ENCODE measurements around the gene PTPRF.

PTPRF gene

DNA sequence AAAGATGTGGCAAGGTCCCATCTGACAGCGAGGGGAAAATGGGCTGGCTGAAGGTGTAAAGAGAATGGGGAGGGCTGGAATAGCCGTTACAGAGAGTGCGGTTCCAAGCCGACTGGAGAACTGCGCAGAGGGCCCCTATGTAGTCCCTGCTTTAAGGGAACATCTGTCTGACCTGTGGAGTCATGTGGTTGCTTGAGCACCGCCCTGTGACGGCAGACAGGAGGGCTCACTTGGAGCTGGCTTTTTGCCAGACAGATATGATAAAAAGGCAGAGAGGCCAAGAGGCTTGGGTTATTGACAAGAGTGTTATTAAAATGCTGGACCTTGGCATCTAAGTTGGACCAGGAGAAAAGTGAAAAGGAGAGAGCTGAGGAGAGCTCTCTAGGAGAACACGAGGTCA is 5.9 kb upstream of the PTPRF start:
- no peak overlapping the region for H3K27ac ChIP-seq
- TF ChIP-seq, protein P1, sequence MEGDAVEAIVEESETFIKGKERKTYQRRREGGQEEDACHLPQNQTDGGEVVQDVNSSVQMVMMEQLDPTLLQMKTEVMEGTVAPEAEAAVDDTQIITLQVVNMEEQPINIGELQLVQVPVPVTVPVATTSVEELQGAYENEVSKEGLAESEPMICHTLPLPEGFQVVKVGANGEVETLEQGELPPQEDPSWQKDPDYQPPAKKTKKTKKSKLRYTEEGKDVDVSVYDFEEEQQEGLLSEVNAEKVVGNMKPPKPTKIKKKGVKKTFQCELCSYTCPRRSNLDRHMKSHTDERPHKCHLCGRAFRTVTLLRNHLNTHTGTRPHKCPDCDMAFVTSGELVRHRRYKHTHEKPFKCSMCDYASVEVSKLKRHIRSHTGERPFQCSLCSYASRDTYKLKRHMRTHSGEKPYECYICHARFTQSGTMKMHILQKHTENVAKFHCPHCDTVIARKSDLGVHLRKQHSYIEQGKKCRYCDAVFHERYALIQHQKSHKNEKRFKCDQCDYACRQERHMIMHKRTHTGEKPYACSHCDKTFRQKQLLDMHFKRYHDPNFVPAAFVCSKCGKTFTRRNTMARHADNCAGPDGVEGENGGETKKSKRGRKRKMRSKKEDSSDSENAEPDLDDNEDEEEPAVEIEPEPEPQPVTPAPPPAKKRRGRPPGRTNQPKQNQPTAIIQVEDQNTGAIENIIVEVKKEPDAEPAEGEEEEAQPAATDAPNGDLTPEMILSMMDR (conservative IDR thresholded peaks at IDR 0.05): no peak

DNA sequence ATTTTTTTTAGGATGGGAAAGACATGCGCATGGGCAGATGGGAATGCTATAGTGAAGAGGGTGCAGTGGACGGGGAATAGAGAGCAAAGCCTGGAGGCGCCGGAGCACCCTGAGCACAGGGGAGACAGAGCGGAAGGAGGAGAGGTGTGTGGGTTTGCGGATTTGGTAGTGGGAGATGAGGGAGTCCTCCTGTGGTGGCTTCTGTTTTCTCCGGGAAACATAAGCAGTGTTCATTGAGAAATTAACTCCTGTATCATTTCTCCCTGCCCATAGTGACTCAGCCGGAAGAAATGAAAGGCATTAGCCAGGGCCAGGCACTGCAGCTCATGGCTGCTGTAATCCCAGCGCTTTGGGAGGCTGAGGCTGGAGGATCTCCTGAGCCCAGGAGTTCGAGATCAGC is 4.7 kb upstream of the PTPRF start:
- H3K27ac ChIP-seq: no peak overlapping the region
- TF ChIP-seq, protein P1 (conservative IDR thresholded peaks at IDR 0.05): no peak

DNA sequence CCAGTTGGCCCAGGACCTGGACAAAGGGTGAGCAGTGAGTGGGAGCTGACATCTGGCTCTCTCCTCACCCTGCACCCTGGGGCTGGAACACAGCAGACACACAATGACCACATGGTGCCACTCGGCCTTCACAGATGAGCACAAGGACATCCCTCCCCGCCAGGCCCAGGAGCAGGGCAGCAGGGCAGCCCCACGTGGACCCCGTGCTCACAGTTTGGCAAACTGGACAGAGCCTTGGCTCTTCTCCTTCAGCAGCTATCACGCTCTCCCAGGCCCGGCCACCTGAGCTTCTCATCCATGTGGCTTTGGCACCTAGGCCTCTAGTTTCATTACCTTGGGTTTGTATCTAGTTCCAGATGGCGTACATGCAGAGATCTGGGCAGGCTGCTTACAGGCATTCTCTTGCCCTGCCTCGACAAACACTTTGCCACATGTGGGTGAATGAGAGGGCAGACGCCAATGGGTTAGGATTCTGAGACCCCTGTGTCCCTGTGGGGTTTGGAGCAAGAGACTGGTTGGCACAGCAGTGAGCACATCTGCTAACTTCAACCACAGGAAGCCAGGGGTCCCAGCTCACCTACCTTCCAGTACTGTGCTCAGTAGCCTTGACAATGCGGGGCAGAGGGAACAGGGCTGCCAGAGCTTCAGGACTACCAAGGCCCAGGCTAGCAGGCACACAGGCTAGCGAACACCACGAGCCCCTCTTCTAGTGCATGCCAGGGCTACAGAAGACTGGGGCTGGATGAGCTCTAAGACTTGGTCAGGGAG is 3.4 kb upstream of the PTPRF start:
- TF ChIP-seq, protein P1 (conservative IDR thresholded peaks at IDR 0.05): no peak
- no peak overlapping the region for H3K27ac ChIP-seq

DNA sequence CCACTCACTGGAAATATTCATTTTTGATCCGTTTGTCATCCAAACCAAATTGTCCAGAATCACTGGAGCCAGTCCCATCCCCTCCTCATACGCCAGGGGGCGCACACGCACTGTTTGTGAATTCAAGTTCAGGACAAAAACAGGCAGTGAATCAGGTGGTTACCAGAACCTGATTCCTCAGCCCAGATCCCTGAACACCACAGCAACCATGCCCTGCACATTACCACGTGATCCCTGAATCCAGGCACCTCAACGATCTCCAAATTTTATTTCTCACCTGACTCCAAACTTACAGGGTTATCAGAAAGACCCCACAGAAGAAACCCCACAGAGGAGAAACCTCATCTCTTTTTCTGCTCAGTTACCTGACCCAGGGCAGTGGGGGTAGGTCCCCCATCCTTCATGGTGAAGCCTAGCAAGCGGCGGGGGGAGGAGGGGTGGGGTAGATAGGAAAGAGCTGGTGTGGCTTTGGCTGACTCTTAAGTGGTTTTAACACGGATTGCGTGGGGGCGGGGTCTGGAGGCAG is 1.4 kb upstream of the PTPRF start:
- TF ChIP-seq, protein P1 (conservative IDR thresholded peaks at IDR 0.05): peak; percentile 94

DNA sequence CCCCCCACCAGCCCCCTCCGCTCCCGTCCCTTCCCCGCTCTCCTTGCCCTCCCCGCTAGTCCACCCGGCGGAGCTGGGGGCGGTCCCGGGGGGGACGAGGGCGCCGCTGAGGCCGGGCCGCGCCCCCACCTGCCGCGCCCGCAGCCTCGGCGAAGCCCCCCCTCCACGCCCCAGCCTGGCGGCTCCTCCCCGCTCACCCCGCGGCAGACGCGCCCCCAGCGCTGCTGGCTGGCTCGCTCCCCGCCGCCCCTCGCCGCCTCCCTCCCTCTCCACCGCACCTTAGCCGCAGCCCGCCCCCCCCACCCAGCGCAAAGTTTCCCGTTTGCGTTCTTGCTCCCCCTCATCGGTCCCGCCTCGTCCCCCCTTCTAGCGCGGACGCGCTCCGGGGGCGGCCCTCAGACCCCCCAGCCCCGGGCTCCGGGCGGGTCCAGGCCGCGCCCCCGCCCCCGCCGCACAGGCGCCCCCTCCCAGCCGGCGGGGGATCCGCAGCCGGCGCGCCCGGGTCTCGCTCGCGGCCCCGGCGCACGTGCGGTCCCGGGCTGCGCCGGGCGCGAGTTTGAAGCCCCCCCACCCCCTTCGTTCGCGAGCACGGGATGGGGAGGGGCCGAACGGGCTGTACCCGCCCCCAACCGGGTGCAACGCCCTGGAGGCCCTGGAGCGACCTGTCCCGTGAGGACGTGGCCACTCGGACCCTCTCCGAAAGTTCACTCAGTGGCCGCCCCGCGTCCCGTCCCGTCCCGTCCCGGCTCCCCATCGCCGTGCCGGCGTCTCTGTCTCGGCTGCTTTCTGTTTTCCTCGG is 623 bp downstream of the PTPRF start:
- H3K27ac ChIP-seq: peak overlapping the region; percentile 77
- TF ChIP-seq, protein P1 (conservative IDR thresholded peaks at IDR 0.05): peak; percentile 39

More for the DNA sequence above, 1.4 kb upstream of the PTPRF start:
- peak overlapping the region; percentile 77; the same call in 1 of the 2 replicates for H3K27ac ChIP-seq

DNA sequence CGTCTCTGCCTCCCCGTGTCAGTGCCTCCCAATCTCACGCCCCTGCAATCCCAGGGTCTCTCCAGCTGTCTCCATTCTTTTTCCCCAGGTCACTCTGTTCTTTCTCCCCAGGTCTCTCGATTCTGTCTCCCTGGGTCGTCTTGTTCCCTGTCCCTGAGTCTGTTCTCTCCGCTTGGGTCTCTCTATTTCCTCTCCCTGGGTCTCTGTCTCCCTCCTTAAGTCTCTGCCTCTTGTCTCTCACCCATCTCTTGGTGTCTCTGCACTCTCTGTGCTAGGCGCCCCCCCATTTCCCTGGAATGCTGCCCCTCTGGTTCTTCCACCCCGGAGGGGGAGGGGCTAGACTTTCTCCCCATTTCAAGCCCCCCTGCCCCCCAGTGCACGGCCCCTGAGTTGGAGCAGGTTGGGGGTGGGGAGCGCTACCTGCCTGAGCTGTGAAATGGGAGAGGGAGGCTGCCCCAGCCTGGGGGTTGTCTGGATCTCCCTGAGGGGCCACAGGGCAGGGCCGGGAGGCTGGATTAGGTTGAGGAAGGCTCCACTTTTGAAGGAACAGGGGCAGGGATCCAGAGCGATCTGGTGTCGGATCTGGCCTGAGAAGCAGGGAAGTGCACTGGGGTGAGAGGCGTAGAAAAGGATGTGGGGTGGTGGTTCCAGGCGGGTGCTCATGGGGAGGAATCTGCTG is 1.4 kb downstream of the PTPRF start:
- TF ChIP-seq, protein P1 (conservative IDR thresholded peaks at IDR 0.05): no peak
- peak overlapping the region; percentile 77 for H3K27ac ChIP-seq

DNA sequence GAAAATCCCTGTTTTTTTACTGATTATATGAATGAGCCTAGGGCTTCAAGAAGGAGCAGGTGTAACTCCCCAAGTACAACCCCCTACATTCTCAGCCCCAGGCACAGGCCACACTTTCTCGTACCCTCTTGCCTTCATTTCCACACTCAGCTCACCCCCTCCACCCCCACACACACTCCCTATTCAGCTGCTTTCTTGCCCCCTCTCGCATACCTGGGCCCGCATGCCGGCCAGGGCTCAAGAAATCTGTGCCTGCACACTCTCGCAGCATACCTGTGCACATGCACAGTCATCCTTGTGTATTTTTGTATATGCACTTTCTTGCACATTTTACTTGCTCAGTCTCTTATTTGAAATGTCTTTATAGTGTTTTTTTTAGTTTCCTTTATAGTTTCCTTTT is 2.0 kb downstream of the PTPRF start:
- TF ChIP-seq, protein P1 (conservative IDR thresholded peaks at IDR 0.05): no peak
- peak overlapping the region; percentile 77 for H3K27ac ChIP-seq

Measured in VCaP (cell line).